Parathyroid adenoma (tissue), 2 donors: ENCODE data around the gene NCKAP5.

Experiments used
- H2AFZ ChIP-seq: fragments of 300-600 bp; sonication (generic); one replicate; pipeline ENCODE4 v1.7.0; 2017; ENCODE audit warnings: antibody characterized with exemption, mild to moderate bottlenecking
- H3K27ac ChIP-seq: fragments of 300-600 bp; sonication (generic); one replicate; pipeline ENCODE4 v1.7.0; 2017
- H3K27me3 ChIP-seq: fragments of 300-600 bp; sonication (generic); one replicate; pipeline ENCODE4 v1.7.0; 2017; ENCODE audit warnings: low read length; ENCODE audit not compliant: control insufficient read depth, insufficient read depth
- H3K36me3 ChIP-seq: fragments of 300-600 bp; sonication (generic); one replicate; pipeline ENCODE4 v1.7.0; 2017; ENCODE audit warnings: low read length; ENCODE audit not compliant: control insufficient read depth, insufficient read depth
- H3K4me1 ChIP-seq: fragments of 300-600 bp; sonication (generic); one replicate; pipeline ENCODE4 v1.7.0; 2017; ENCODE audit warnings: control low read depth
- H3K4me2 ChIP-seq: fragments of 300-600 bp; sonication (generic); one replicate; pipeline ENCODE4 v1.7.0; 2017; ENCODE audit warnings: low read length
- H3K4me3 ChIP-seq: fragments of 300-600 bp; sonication (generic); one replicate; pipeline ENCODE4 v1.7.0; 2017; ENCODE audit warnings: low read depth, low read length
- H3K79me2 ChIP-seq: fragments of 300-600 bp; sonication (generic); one replicate; pipeline ENCODE4 v1.7.0; 2017; ENCODE audit warnings: control low read depth
- H3K9ac ChIP-seq: fragments of 300-600 bp; sonication (generic); one replicate; pipeline ENCODE4 v1.7.0; 2017; ENCODE audit warnings: mild to moderate bottlenecking
- H3K9me3 ChIP-seq: fragments of 300-600 bp; sonication (generic); one replicate; pipeline ENCODE4 v1.7.0; 2017; ENCODE audit warnings: low read length; ENCODE audit not compliant: control insufficient read depth
- TF ChIP-seq, protein P1 (sequence below): fragments of 300-600 bp; sonication (generic); IDR thresholded peaks from one replicate; pipeline ENCODE4 v1.7.0; 2017; ENCODE audit warnings: antibody characterized with exemption, mild to moderate bottlenecking
- donor health status: primary hyperparathyroidism.

NCKAP5 gene

DNA sequence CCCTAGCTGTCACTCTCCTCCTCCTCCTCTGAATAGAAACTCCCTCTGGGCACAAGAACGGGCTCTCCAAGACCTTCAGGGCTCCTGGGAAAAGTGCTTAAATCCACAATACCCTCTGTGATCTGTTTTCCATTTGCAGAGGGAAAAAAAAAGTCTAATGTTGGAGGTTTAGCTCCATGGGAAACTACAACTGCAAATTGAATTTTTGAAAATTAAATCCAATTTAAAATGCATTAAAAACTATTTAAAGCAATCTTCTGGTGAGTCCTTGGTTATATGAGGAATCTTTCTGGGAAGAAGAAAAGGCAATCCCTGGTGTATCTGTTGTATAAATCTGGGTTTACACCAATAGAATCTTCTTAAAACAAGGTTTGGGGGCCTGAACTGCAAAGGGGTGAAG is 64.3 kb downstream of the NCKAP5 start:
- Histone ChIP-seq H3K36me3 (no peaks in the 10 kb centered on the region), H3K9ac (no peak overlapping the region), H3K4me1 (peaks cover 17% of the 10 kb centered on the region), H3K27ac (peak overlapping the region; percentile 59), H3K79me2 (no peaks in the 10 kb centered on the region), H3K27me3 (no peaks in the 10 kb centered on the region), H3K9me3 (no peaks in the 10 kb centered on the region), H3K4me3 (no peak overlapping the region), H3K4me2 (no peak overlapping the region), H2AFZ (no peak overlapping the region)
- TF ChIP-seq, protein P1, sequence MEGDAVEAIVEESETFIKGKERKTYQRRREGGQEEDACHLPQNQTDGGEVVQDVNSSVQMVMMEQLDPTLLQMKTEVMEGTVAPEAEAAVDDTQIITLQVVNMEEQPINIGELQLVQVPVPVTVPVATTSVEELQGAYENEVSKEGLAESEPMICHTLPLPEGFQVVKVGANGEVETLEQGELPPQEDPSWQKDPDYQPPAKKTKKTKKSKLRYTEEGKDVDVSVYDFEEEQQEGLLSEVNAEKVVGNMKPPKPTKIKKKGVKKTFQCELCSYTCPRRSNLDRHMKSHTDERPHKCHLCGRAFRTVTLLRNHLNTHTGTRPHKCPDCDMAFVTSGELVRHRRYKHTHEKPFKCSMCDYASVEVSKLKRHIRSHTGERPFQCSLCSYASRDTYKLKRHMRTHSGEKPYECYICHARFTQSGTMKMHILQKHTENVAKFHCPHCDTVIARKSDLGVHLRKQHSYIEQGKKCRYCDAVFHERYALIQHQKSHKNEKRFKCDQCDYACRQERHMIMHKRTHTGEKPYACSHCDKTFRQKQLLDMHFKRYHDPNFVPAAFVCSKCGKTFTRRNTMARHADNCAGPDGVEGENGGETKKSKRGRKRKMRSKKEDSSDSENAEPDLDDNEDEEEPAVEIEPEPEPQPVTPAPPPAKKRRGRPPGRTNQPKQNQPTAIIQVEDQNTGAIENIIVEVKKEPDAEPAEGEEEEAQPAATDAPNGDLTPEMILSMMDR, result no peak

DNA sequence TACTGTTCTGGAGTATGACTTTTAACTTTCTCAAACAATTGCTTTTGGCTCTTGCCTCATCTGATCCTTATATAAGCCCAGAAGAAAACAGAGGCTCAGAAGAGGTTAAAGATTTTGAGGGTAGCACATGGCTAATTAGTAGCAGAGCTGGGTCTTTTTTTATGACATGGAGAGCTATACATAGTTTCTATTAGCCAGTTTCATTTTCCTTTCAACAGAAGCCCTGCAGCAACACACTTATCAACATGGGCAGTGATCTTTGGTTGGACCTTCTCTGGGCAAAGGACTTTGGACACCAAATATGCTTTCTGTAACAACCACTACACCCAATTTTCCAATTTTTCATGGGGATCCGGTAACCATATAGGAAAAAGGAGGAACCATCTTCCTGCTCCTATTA is 64.9 kb downstream of the NCKAP5 start:
- no peaks in the 10 kb centered on the region for H3K36me3 ChIP-seq
- H3K9ac ChIP-seq, result no peak overlapping the region
- H3K4me3 ChIP-seq, result no peak overlapping the region
- H3K27ac ChIP-seq, result no peak overlapping the region
- H3K4me2 ChIP-seq, result no peak overlapping the region
- H3K4me1 ChIP-seq, result peaks cover 17% of the 10 kb centered on the region
- no peaks in the 10 kb centered on the region for H3K27me3 ChIP-seq
- no peak overlapping the region for H2AFZ ChIP-seq
- no peaks in the 10 kb centered on the region for H3K79me2 ChIP-seq
- TF ChIP-seq, protein P1, result no peak
- no peaks in the 10 kb centered on the region for H3K9me3 ChIP-seq

DNA sequence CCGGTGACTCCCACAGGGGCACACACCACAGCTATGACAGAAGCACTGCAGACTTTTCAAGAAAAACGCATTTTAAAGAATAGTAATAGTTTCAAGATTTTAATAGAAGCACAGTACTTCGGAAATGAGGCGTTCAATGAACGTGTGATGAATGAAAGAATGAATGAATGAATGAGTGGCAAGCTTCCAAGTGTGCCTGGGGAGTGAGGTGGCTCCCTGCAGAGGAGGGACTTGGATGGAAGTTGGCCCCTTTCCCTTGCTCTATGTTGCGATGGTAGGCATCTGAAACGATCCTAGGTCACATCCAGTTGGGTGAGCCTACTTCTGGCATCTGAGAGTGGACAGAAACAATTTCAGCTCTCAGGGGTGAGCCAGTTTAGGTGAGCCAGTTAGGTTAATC is 65.6 kb downstream of the NCKAP5 start:
- Histone ChIP-seq H3K27me3 (no peaks in the 10 kb centered on the region), H3K4me3 (no peak overlapping the region), H3K9me3 (no peaks in the 10 kb centered on the region), H3K79me2 (no peaks in the 10 kb centered on the region), H2AFZ (no peak overlapping the region), H3K4me1 (peaks cover 17% of the 10 kb centered on the region), H3K36me3 (no peaks in the 10 kb centered on the region), H3K4me2 (no peak overlapping the region), H3K27ac (no peak overlapping the region), H3K9ac (no peak overlapping the region)
- TF ChIP-seq, protein P1, result no peak

DNA sequence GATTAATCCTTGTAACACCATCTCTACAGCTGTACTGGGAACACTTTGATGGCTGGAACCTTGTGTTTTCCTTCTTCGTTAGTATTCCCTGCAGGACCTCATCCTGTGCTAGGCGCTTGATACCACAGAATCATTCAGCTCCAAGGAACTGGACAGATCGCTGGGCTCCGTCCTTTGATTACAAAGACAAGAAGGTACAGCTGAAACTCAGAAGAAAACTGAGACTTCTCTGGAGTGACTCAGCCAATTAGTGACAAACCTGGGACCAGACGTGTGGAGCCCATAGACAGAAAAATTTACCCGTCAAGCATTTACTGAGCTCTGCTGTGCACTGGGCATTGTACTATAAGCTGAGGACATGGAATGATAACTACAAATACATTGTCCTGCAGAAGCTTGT is 67.3 kb downstream of the NCKAP5 start:
- Histone ChIP-seq H3K9me3 (no peaks in the 10 kb centered on the region), H3K27ac (no peak overlapping the region), H3K27me3 (no peaks in the 10 kb centered on the region), H3K4me3 (no peak overlapping the region), H3K4me1 (peaks cover 17% of the 10 kb centered on the region), H2AFZ (no peak overlapping the region), H3K79me2 (no peaks in the 10 kb centered on the region), H3K4me2 (no peak overlapping the region), H3K9ac (no peak overlapping the region), H3K36me3 (no peaks in the 10 kb centered on the region)
- TF ChIP-seq, protein P1, result no peak
